GM23338 (cell line): ENCODE results near the gene PMM1. TPM values are rescaled to one million over a fixed set of nuclear protein-coding genes. Genes with fewer than 3 reads are reported as not detected.

ENCODE experiments used
- ATAC-seq: fragments of 200-7000 bp; cut with Tn5 transposase; 3 replicates; pipeline ENCODE4 v1.9.1; 2020
- DNase-seq: peaks from one replicate; pipeline ENCODE4 v3.0.0-alpha.2; 2015; ENCODE audit warnings: low spot score
- H2AFZ ChIP-seq: fragments of 200-600 bp; sonication (generic); 2 replicates; pipeline ENCODE4 v1.8.0; 2016; ENCODE audit warnings: antibody characterized with exemption, mild to moderate bottlenecking, moderate library complexity
- H3F3A ChIP-seq: fragments of 200-600 bp; sonication (generic); replicated peaks from 2 replicates; pipeline ENCODE4 v1.8.0; 2017; ENCODE audit warnings: antibody characterized with exemption, mixed run types, low read depth
- H3K27ac ChIP-seq: fragments of 200-600 bp; sonication (generic); 2 replicates; pipeline ENCODE4 v1.6.1; 2016; ENCODE audit warnings: low read depth
- H3K27me3 ChIP-seq: fragments of 200-600 bp; sonication (generic); 2 replicates; pipeline ENCODE4 v1.8.0; 2016; ENCODE audit warnings: mild to moderate bottlenecking, mixed run types, moderate library complexity; ENCODE audit not compliant: insufficient read depth
- H3K36me3 ChIP-seq: fragments of 200-600 bp; sonication (generic); 2 replicates; pipeline ENCODE4 v1.8.0; 2016; ENCODE audit warnings: mild to moderate bottlenecking; ENCODE audit not compliant: insufficient read depth
- H3K4me1 ChIP-seq: fragments of 200-600 bp; sonication (generic); 2 replicates; pipeline ENCODE4 v1.8.0; 2016; ENCODE audit warnings: mild to moderate bottlenecking, moderate library complexity; ENCODE audit not compliant: insufficient read depth
- H3K4me2 ChIP-seq: fragments of 200-600 bp; sonication (generic); 2 replicates; pipeline ENCODE4 v1.7.1; 2017; ENCODE audit warnings: mixed run types
- H3K4me3 ChIP-seq: fragments of 200-600 bp; sonication (generic); 2 replicates; pipeline ENCODE4 v1.6.1; 2016; ENCODE audit warnings: mixed run types
- H3K79me2 ChIP-seq: fragments of 200-600 bp; sonication (generic); replicated peaks from 2 replicates; pipeline ENCODE4 v1.8.0; 2017; ENCODE audit warnings: mild to moderate bottlenecking; ENCODE audit not compliant: insufficient read depth
- H3K9me2 ChIP-seq: fragments of 200-600 bp; sonication (generic); 2 replicates; pipeline ENCODE4 v1.8.0; 2017; ENCODE audit not compliant: insufficient read depth
- H4K20me1 ChIP-seq: fragments of 200-600 bp; sonication (generic); replicated peaks from 2 replicates; pipeline ENCODE4 v1.8.0; 2017; ENCODE audit warnings: mild to moderate bottlenecking; ENCODE audit not compliant: insufficient read depth
- H3K27ac Mint-ChIP-seq: 2 replicates; pipeline ENCODE4 v1.8.0; 2020; ENCODE audit warnings: inconsistent platforms, mild to moderate bottlenecking, moderate library complexity, mixed read lengths
- H3K27me3 Mint-ChIP-seq: 3 replicates; pipeline ENCODE4 v1.8.0; 2022; ENCODE audit warnings: low read depth, mild to moderate bottlenecking, moderate library complexity, mixed read lengths, inconsistent platforms; ENCODE audit not compliant: insufficient read depth, poor library complexity
- H3K36me3 Mint-ChIP-seq: 3 replicates; pipeline ENCODE4 v1.8.0; 2021; ENCODE audit warnings: low read depth, mild to moderate bottlenecking, inconsistent platforms, moderate library complexity, mixed read lengths
- H3K4me1 Mint-ChIP-seq: 3 replicates; pipeline ENCODE4 v1.8.0; 2020; ENCODE audit warnings: mild to moderate bottlenecking, inconsistent platforms, mixed read lengths
- H3K4me3 Mint-ChIP-seq: 3 replicates; pipeline ENCODE4 v1.8.0; 2021; ENCODE audit warnings: moderate library complexity, mild to moderate bottlenecking, inconsistent platforms, mixed read lengths
- H3K9me3 Mint-ChIP-seq: 3 replicates; pipeline ENCODE4 v1.8.0; 2020; ENCODE audit warnings: moderate library complexity, mild to moderate bottlenecking, inconsistent platforms, mixed read lengths
- CREB1 ChIP-seq: fragments of 250-450 bp; sonication (Bioruptor Pico); IDR thresholded peaks from 2 replicates; pipeline ENCODE4 v1.5.0; 2020; ENCODE audit warnings: low read depth, mild to moderate bottlenecking, moderate library complexity
- EZH2 ChIP-seq: fragments of 200-600 bp; sonication (generic); IDR thresholded peaks from one replicate; pipeline ENCODE4 v1.8.0; 2017; ENCODE audit warnings: antibody characterized with exemption, mild to moderate bottlenecking, low read depth; ENCODE audit not compliant: unreplicated experiment
- EZH2phosphoT487 ChIP-seq: fragments of 200-600 bp; sonication (generic); IDR thresholded peaks from one replicate; pipeline ENCODE4 v1.8.1; 2018; ENCODE audit warnings: antibody characterized with exemption; ENCODE audit not compliant: unreplicated experiment
- JUNB ChIP-seq: IDR thresholded peaks from one replicate; pipeline ENCODE4 v1.6.1; 2016; ENCODE audit warnings: antibody characterized with exemption; ENCODE audit not compliant: unreplicated experiment
- NANOG ChIP-seq: IDR thresholded peaks from 2 replicates; pipeline ENCODE4 v1.6.1; 2016; ENCODE audit warnings: antibody characterized with exemption, borderline replicate concordance
- POLR2AphosphoS5 ChIP-seq: IDR thresholded peaks from 2 replicates; pipeline ENCODE4 v1.6.1; 2016; ENCODE audit warnings: antibody characterized with exemption, low read depth
- STAT1 ChIP-seq: IDR thresholded peaks from one replicate; pipeline ENCODE4 v1.6.1; 2016; ENCODE audit warnings: antibody characterized with exemption; ENCODE audit not compliant: unreplicated experiment
- ZNF114 ChIP-seq: fragments of 250-450 bp; sonication (Bioruptor Pico); IDR thresholded peaks from 2 replicates; pipeline ENCODE4 v1.5.0; 2020; ENCODE audit warnings: mild to moderate bottlenecking, moderate library complexity
- ZNF331 ChIP-seq: fragments of 250-450 bp; sonication (Bioruptor Pico); IDR thresholded peaks from 2 replicates; pipeline ENCODE4 v1.5.0; 2020; ENCODE audit warnings: low read depth, mild to moderate bottlenecking, moderate library complexity
- polyA plus RNA-seq: library from polyadenylated mRNA; unstranded; fragments of >200 nt; fragmentation: Nextera tagmentation; extraction: Ambion mirVana; gene quantifications from 2 replicates; pipeline ENCODE4 v1.2.1, GENCODE V29; 2016
- total RNA-seq: library from RNA; depleted of rRNA; stranded (reverse); fragments of >200 nt; shearing (Covaris generic); gene quantifications from 2 replicates; pipeline ENCODE4 v1.2.3, GENCODE V29; 2014
- TF ChIP-seq, protein P1 (sequence below): IDR thresholded peaks from one replicate; pipeline ENCODE4 v1.6.1; 2018; ENCODE audit warnings: antibody characterized with exemption; ENCODE audit not compliant: unreplicated experiment
- TF ChIP-seq, protein P2 (sequence below): fragments of 250-450 bp; sonication (Bioruptor Pico); IDR thresholded peaks from 2 replicates; pipeline ENCODE4 v1.5.0; 2020; ENCODE audit warnings: mild to moderate bottlenecking, moderate library complexity
- TF ChIP-seq, protein P3 (sequence below): IDR thresholded peaks from 2 replicates; pipeline ENCODE4 v1.6.1; 2016; ENCODE audit warnings: antibody characterized with exemption
- TF ChIP-seq, protein P4 (sequence below), 2 experiments: fragments of 200-600 bp in 1 of 2; sonication (generic) in 1 of 2; conservative IDR thresholded peaks; 2 replicates each; pipeline versions ENCODE4 v1.5.1 to v1.6.1; 2016 to 2017; ENCODE audit warnings: antibody characterized with exemption in 2 of 2, low read depth in 2 of 2, mild to moderate bottlenecking in 2 of 2, moderate library complexity in 1 of 2

Gene PMM1
- total and polyA plus RNA-seq, 2 experiments from 2014 or later, result 8.7 to 9.9 TPM

DNA sequence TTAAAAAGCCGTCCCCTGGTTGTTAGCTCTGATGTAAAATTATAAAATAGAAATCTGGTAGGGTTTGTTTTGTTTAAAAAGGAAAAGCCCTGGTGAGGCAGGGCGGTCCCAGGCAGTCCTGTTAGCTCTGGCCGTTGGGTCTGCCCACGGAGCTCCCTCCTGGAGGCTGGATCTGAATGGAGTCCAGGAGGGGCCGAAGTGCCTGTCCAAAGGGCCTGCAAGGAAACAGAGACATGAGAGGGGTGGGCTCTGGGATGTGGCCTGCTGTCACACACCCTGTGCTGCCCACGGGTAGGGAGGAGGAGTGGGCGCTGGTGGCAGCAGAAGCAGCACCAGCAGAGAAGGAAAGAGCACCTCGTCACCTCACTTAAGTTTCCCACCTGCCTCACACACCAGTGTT is 11.3 kb upstream of the PMM1 start:
- H3K27ac ChIP-seq, result no peak overlapping the region
- H3K36me3 ChIP-seq, result peaks cover 6% of the 10 kb centered on the region; the same call in 1 of the 2 replicates
- no peaks in the 10 kb centered on the region for H3K4me1 ChIP-seq
- H3K9me2 ChIP-seq, result no peaks in the 10 kb centered on the region
- Mint-ChIP-seq H3K4me3 (no peak overlapping the region), H3K27ac (no peak overlapping the region), H3K36me3 (peaks cover 40% of the 10 kb centered on the region), H3K9me3 (no peaks in the 10 kb centered on the region; the same call in 2 of the 3 replicates), H3K4me1 (peaks cover 4% of the 10 kb centered on the region; the same call in 2 of the 3 replicates), H3K27me3 (peaks cover 17% of the 10 kb centered on the region)
- H3K79me2 ChIP-seq, result no peaks in the 10 kb centered on the region
- no peaks in the 10 kb centered on the region for H3K27me3 ChIP-seq
- 0 out of 2 replicates have a peak, but pooled peaks cover 6% of the 10 kb centered on the region for H3F3A ChIP-seq
- no peak overlapping the region for H3K4me3 ChIP-seq
- ATAC-seq (no peak), DNase-seq (no peak)
- no peak overlapping the region for H2AFZ ChIP-seq
- TF ChIP-seq JUNB (no peak), EZH2 (no peak), NANOG (no peak), CREB1 (CRISPR knock-in tag) (no peak), POLR2AphosphoS5 (no peak), ZNF114 (CRISPR knock-in tag) (no peak), STAT1 (no peak), EZH2phosphoT487 (no peak), ZNF331 (CRISPR knock-in tag) (no peak)
- TF ChIP-seq, protein P1, sequence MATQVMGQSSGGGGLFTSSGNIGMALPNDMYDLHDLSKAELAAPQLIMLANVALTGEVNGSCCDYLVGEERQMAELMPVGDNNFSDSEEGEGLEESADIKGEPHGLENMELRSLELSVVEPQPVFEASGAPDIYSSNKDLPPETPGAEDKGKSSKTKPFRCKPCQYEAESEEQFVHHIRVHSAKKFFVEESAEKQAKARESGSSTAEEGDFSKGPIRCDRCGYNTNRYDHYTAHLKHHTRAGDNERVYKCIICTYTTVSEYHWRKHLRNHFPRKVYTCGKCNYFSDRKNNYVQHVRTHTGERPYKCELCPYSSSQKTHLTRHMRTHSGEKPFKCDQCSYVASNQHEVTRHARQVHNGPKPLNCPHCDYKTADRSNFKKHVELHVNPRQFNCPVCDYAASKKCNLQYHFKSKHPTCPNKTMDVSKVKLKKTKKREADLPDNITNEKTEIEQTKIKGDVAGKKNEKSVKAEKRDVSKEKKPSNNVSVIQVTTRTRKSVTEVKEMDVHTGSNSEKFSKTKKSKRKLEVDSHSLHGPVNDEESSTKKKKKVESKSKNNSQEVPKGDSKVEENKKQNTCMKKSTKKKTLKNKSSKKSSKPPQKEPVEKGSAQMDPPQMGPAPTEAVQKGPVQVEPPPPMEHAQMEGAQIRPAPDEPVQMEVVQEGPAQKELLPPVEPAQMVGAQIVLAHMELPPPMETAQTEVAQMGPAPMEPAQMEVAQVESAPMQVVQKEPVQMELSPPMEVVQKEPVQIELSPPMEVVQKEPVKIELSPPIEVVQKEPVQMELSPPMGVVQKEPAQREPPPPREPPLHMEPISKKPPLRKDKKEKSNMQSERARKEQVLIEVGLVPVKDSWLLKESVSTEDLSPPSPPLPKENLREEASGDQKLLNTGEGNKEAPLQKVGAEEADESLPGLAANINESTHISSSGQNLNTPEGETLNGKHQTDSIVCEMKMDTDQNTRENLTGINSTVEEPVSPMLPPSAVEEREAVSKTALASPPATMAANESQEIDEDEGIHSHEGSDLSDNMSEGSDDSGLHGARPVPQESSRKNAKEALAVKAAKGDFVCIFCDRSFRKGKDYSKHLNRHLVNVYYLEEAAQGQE, result no peak
- TF ChIP-seq, protein P2, sequence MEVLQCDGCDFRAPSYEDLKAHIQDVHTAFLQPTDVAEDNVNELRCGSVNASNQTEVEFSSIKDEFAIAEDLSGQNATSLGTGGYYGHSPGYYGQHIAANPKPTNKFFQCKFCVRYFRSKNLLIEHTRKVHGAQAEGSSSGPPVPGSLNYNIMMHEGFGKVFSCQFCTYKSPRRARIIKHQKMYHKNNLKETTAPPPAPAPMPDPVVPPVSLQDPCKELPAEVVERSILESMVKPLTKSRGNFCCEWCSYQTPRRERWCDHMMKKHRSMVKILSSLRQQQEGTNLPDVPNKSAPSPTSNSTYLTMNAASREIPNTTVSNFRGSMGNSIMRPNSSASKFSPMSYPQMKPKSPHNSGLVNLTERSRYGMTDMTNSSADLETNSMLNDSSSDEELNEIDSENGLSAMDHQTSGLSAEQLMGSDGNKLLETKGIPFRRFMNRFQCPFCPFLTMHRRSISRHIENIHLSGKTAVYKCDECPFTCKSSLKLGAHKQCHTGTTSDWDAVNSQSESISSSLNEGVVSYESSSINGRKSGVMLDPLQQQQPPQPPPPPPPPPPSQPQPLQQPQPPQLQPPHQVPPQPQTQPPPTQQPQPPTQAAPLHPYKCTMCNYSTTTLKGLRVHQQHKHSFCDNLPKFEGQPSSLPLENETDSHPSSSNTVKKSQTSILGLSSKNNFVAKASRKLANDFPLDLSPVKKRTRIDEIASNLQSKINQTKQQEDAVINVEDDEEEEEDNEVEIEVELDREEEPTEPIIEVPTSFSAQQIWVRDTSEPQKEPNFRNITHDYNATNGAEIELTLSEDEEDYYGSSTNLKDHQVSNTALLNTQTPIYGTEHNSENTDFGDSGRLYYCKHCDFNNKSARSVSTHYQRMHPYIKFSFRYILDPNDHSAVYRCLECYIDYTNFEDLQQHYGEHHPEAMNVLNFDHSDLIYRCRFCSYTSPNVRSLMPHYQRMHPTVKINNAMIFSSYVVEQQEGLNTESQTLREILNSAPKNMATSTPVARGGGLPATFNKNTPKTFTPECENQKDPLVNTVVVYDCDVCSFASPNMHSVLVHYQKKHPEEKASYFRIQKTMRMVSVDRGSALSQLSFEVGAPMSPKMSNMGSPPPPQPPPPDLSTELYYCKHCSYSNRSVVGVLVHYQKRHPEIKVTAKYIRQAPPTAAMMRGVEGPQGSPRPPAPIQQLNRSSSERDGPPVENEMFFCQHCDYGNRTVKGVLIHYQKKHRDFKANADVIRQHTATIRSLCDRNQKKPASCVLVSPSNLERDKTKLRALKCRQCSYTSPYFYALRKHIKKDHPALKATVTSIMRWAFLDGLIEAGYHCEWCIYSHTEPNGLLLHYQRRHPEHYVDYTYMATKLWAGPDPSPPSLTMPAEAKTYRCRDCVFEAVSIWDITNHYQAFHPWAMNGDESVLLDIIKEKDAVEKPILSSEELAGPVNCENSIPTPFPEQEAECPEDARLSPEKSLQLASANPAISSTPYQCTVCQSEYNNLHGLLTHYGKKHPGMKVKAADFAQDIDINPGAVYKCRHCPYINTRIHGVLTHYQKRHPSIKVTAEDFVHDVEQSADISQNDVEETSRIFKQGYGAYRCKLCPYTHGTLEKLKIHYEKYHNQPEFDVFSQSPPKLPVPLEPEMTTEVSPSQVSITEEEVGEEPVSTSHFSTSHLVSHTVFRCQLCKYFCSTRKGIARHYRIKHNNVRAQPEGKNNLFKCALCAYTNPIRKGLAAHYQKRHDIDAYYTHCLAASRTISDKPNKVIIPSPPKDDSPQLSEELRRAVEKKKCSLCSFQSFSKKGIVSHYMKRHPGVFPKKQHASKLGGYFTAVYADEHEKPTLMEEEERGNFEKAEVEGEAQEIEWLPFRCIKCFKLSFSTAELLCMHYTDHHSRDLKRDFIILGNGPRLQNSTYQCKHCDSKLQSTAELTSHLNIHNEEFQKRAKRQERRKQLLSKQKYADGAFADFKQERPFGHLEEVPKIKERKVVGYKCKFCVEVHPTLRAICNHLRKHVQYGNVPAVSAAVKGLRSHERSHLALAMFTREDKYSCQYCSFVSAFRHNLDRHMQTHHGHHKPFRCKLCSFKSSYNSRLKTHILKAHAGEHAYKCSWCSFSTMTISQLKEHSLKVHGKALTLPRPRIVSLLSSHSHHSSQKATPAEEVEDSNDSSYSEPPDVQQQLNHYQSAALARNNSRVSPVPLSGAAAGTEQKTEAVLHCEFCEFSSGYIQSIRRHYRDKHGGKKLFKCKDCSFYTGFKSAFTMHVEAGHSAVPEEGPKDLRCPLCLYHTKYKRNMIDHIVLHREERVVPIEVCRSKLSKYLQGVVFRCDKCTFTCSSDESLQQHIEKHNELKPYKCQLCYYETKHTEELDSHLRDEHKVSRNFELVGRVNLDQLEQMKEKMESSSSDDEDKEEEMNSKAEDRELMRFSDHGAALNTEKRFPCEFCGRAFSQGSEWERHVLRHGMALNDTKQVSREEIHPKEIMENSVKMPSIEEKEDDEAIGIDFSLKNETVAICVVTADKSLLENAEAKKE (CRISPR knock-in tag), result no peak
- TF ChIP-seq, protein P3, sequence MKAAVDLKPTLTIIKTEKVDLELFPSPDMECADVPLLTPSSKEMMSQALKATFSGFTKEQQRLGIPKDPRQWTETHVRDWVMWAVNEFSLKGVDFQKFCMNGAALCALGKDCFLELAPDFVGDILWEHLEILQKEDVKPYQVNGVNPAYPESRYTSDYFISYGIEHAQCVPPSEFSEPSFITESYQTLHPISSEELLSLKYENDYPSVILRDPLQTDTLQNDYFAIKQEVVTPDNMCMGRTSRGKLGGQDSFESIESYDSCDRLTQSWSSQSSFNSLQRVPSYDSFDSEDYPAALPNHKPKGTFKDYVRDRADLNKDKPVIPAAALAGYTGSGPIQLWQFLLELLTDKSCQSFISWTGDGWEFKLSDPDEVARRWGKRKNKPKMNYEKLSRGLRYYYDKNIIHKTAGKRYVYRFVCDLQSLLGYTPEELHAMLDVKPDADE, result no peak
- TF ChIP-seq, protein P4, sequence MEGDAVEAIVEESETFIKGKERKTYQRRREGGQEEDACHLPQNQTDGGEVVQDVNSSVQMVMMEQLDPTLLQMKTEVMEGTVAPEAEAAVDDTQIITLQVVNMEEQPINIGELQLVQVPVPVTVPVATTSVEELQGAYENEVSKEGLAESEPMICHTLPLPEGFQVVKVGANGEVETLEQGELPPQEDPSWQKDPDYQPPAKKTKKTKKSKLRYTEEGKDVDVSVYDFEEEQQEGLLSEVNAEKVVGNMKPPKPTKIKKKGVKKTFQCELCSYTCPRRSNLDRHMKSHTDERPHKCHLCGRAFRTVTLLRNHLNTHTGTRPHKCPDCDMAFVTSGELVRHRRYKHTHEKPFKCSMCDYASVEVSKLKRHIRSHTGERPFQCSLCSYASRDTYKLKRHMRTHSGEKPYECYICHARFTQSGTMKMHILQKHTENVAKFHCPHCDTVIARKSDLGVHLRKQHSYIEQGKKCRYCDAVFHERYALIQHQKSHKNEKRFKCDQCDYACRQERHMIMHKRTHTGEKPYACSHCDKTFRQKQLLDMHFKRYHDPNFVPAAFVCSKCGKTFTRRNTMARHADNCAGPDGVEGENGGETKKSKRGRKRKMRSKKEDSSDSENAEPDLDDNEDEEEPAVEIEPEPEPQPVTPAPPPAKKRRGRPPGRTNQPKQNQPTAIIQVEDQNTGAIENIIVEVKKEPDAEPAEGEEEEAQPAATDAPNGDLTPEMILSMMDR (conservative IDR thresholded peaks at IDR 0.05; ENCODE audit: low read depth in 2 of 2), result no peak
- peaks cover 21% of the 10 kb centered on the region for H4K20me1 ChIP-seq
- no peak overlapping the region for H3K4me2 ChIP-seq
